GM06990 (cell line): ENCODE measurements around the gene SYNPO2.

ENCODE experiments used
- DNase-seq: peaks from one replicate; pipeline ENCODE4 v3.0.0-alpha.2; 2011; ENCODE audit not compliant: insufficient read length; ENCODE audit errors: extremely low read depth
- H3K27me3 ChIP-seq: replicated peaks from 2 replicates; pipeline ENCODE4 v1.6.0; 2011; ENCODE audit warnings: low read length; ENCODE audit not compliant: control insufficient read depth, insufficient read depth
- H3K36me3 ChIP-seq: 2 replicates; pipeline ENCODE4 v1.5.1; 2011; ENCODE audit warnings: low read length; ENCODE audit not compliant: control insufficient read depth, insufficient read depth
- H3K4me3 ChIP-seq: replicated peaks from 2 replicates; pipeline ENCODE4 v1.5.1; 2011; ENCODE audit warnings: low read depth, mild to moderate bottlenecking, control low read depth, low read length
- CTCF ChIP-seq: IDR thresholded peaks from 2 replicates; pipeline ENCODE4 v1.5.1; 2011; ENCODE audit warnings: low read length, control low read depth, mild to moderate bottlenecking, inconsistent platforms; ENCODE audit not compliant: insufficient read depth, poor library complexity, severe bottlenecking

SYNPO2 gene

GRCh38 chr4:118989098-118990080 lies 100.7 kb downstream of the SYNPO2 start:
- no peak for DNase-seq
- no peak for TF ChIP-seq CTCF
- Histone ChIP-seq H3K27me3 (no peaks in the 10 kb centered on the region), H3K36me3 (no peaks in the 10 kb centered on the region), H3K4me3 (no peak overlapping the region)

GRCh38 chr4:118991686-118992085 lies 103.0 kb downstream of the SYNPO2 start:
- DNase-seq, result no peak
- H3K36me3 ChIP-seq, result no peaks in the 10 kb centered on the region
- H3K4me3 ChIP-seq, result no peak overlapping the region
- no peaks in the 10 kb centered on the region for H3K27me3 ChIP-seq
- TF ChIP-seq CTCF, result no peak

- DNase-seq, result no peak
- H3K27me3 ChIP-seq, result no peaks in the 10 kb centered on the region
- TF ChIP-seq CTCF, result no peak
- H3K4me3 ChIP-seq, result no peak overlapping the region
- no peaks in the 10 kb centered on the region for H3K36me3 ChIP-seq
These were observed 103.5 kb downstream of the SYNPO2 start for GRCh38 chr4:118992149-118992548.

GRCh38 chr4:118993333-118993732 lies 104.7 kb downstream of the SYNPO2 start:
- H3K36me3 ChIP-seq, result no peaks in the 10 kb centered on the region
- no peak overlapping the region for H3K4me3 ChIP-seq
- no peak for DNase-seq
- H3K27me3 ChIP-seq, result no peaks in the 10 kb centered on the region
- TF ChIP-seq CTCF, result no peak

- Histone ChIP-seq H3K36me3 (no peaks in the 10 kb centered on the region), H3K4me3 (no peak overlapping the region), H3K27me3 (no peaks in the 10 kb centered on the region)
- DNase-seq, result no peak
- no peak for TF ChIP-seq CTCF
These were observed 105.4 kb downstream of the SYNPO2 start for GRCh38 chr4:118994030-118994429.
